GM18951 (cell line): ENCODE results near the gene CCM2L.

Experiments
- POLR2A ChIP-seq: IDR thresholded peaks from 4 replicates; pipeline ENCODE4 v1.6.1; 2011; ENCODE audit warnings: mild to moderate bottlenecking; ENCODE audit not compliant: insufficient read length, insufficient read depth; ENCODE audit errors: extremely low read depth
- in situ Hi-C: fragments of 300-500 bp; cut with MboI; formaldehyde crosslinking; loops from one replicate; pipeline ENCODE4 v1.12.0; 2022; ENCODE audit warnings: low sequenced_read_pairs, mixed read lengths, inconsistent platforms; ENCODE audit not compliant: unreplicated experiment

CCM2L gene

GRCh38 chr20:32010101-32010500 is at the start of gene CCM2L:
Gene CCM2L, plus strand, starts transcription at chr20:32010438. Its CDS starts 17 bp downstream, at chr20:32010455.
- in situ Hi-C loops: no loop called here
- TF ChIP-seq POLR2A: no peak

- no peak for TF ChIP-seq POLR2A
These were observed 47.5 kb upstream of the CCM2L start for GRCh38 chr20:31962761-31963160.

GRCh38 chr20:31963889-31964288 is 46.3 kb upstream of the CCM2L start:
- no peak for TF ChIP-seq POLR2A
- in situ Hi-C loops: no loop called here

More at GRCh38 chr20:31962761-31963160, 47.5 kb upstream of the CCM2L start:
- in situ Hi-C loops: no loop called here

- in situ Hi-C loops: no loop called here
These were observed 43.1 kb upstream of the CCM2L start for GRCh38 chr20:31966991-31967655.

GRCh38 chr20:31967830-31968249 is 42.4 kb upstream of the CCM2L start, which contains the start of gene XKR7:
Gene XKR7, plus strand, starts transcription at chr20:31968151. Its CDS starts 25 bp downstream, at chr20:31968176.
- in situ Hi-C loops: no loop called here
- no peak for TF ChIP-seq POLR2A

More at GRCh38 chr20:31966991-31967655, 43.1 kb upstream of the CCM2L start:
- no peak for TF ChIP-seq POLR2A

- TF ChIP-seq POLR2A: no peak
These were observed 41.7 kb upstream of the CCM2L start for GRCh38 chr20:31968291-31969126.

GRCh38 chr20:31969991-31970390 is 40.2 kb upstream of the CCM2L start:
- in situ Hi-C loops: no loop called here
- TF ChIP-seq POLR2A: no peak

More at GRCh38 chr20:31968291-31969126, 41.7 kb upstream of the CCM2L start:
- in situ Hi-C loops: no loop called here

- in situ Hi-C loops: no loop called here
- TF ChIP-seq POLR2A: no peak
These were observed 37.7 kb upstream of the CCM2L start for GRCh38 chr20:31972471-31973021.

GRCh38 chr20:31974296-31974695 is 35.9 kb upstream of the CCM2L start:
- in situ Hi-C loops: no loop called here
- TF ChIP-seq POLR2A: no peak

- no peak for TF ChIP-seq POLR2A
- in situ Hi-C loops: no loop called here
These were observed 35.2 kb upstream of the CCM2L start for GRCh38 chr20:31974951-31975487.

- in situ Hi-C loops: no loop called here
- TF ChIP-seq POLR2A: no peak
These were observed 34.4 kb upstream of the CCM2L start for GRCh38 chr20:31975874-31976273.

- TF ChIP-seq POLR2A: no peak
- in situ Hi-C loops: no loop called here
These were observed 33.2 kb upstream of the CCM2L start for GRCh38 chr20:31977080-31977479.
